WERI-Rb-1 (cell line): ENCODE results near the gene FAM20B.

Source experiments
- DNase-seq: peaks from one replicate; pipeline ENCODE4 v3.0.0-alpha.2; 2020
- H3K27ac ChIP-seq: fragments of 250-450 bp; sonication (Bioruptor Pico); 2 replicates; pipeline ENCODE4 v1.5.1; 2020; ENCODE audit warnings: mild to moderate bottlenecking, moderate library complexity
- H3K27me3 ChIP-seq: fragments of 250-450 bp; sonication (Bioruptor Pico); 2 replicates; pipeline ENCODE4 v1.5.1; 2021; ENCODE audit warnings: mild to moderate bottlenecking, low read depth, moderate library complexity; ENCODE audit not compliant: insufficient read depth, severe bottlenecking
- H3K36me3 ChIP-seq: fragments of 250-450 bp; sonication (Bioruptor Pico); 2 replicates; pipeline ENCODE4 v1.5.1; 2020; ENCODE audit warnings: mild to moderate bottlenecking, moderate library complexity
- H3K4me3 ChIP-seq: 2 replicates; pipeline ENCODE4 v1.5.1; 2011; ENCODE audit warnings: low read depth, mild to moderate bottlenecking, control low read depth, low read length
- H3K9me3 ChIP-seq: fragments of 250-450 bp; sonication (Bioruptor Pico); 2 replicates; pipeline ENCODE4 v1.5.1; 2021; ENCODE audit warnings: mild to moderate bottlenecking, moderate library complexity; ENCODE audit not compliant: severe bottlenecking
- CTCF ChIP-seq: IDR thresholded peaks from 2 replicates; pipeline ENCODE4 v1.5.1; 2011; ENCODE audit warnings: low read depth, mild to moderate bottlenecking, control low read depth, inconsistent platforms, low read length

Gene FAM20B

GRCh38 chr1:179017383-179018326 is 8.0 kb upstream of the FAM20B start:
- TF ChIP-seq CTCF: no peak
- no peaks in the 10 kb centered on the region for H3K27me3 ChIP-seq
- DNase-seq: peak; percentile 44
- H3K27ac ChIP-seq: no peak overlapping the region
- no peaks in the 10 kb centered on the region for H3K9me3 ChIP-seq
- no peak overlapping the region for H3K4me3 ChIP-seq
- H3K36me3 ChIP-seq: no peaks in the 10 kb centered on the region

- DNase-seq: no peak
- Histone ChIP-seq H3K27ac (no peak overlapping the region), H3K4me3 (no peak overlapping the region), H3K27me3 (no peaks in the 10 kb centered on the region), H3K9me3 (no peaks in the 10 kb centered on the region), H3K36me3 (peaks cover 4% of the 10 kb centered on the region)
- no peak for TF ChIP-seq CTCF
Observed at GRCh38 chr1:179021873-179022272, 3.8 kb upstream of the FAM20B start.

- H3K9me3 ChIP-seq: no peaks in the 10 kb centered on the region
- peak overlapping the region; percentile 92 for H3K27ac ChIP-seq
- H3K4me3 ChIP-seq: peak overlapping the region; percentile 67
- H3K27me3 ChIP-seq: no peaks in the 10 kb centered on the region
- peak; percentile 83 for DNase-seq
- peaks cover 4% of the 10 kb centered on the region for H3K36me3 ChIP-seq
- peak; percentile 18; the same call in 1 of the 2 replicates for TF ChIP-seq CTCF
Observed at GRCh38 chr1:179023946-179024650, 1.6 kb upstream of the FAM20B start.

GRCh38 chr1:179025975-179026812 is 500 bp downstream of the FAM20B start:
- peak; percentile 88 for DNase-seq
- Histone ChIP-seq H3K9me3 (no peaks in the 10 kb centered on the region), H3K4me3 (peak overlapping the region; percentile 95), H3K27me3 (no peaks in the 10 kb centered on the region), H3K36me3 (peaks cover 4% of the 10 kb centered on the region), H3K27ac (peak overlapping the region; percentile 99)
- no peak for TF ChIP-seq CTCF

GRCh38 chr1:179026813-179027669 is 1.3 kb downstream of the FAM20B start:
- H3K4me3 ChIP-seq: peak overlapping the region; percentile 95
- H3K9me3 ChIP-seq: no peaks in the 10 kb centered on the region
- no peak for TF ChIP-seq CTCF
- H3K27ac ChIP-seq: peak overlapping the region; percentile 99
- H3K36me3 ChIP-seq: peaks cover 4% of the 10 kb centered on the region
- no peak for DNase-seq
- no peaks in the 10 kb centered on the region for H3K27me3 ChIP-seq
